ENCODE results near the gene CHPT1.

The CHPT1 gene

GRCh38 chr12:101747697-101748096 is 50.3 kb downstream of the CHPT1 start:
- Mint-ChIP-seq H3K4me1 (peaks cover 7% of the 10 kb centered on the region), H3K36me3 (ENCODE audit: low read depth) (peaks cover 21% of the 10 kb centered on the region), H3K27me3 (ENCODE audit: low read depth, poor library complexity) (no peaks in the 10 kb centered on the region), H3K9me3 (no peaks in the 10 kb centered on the region), H3K27ac (no peak overlapping the region), H3K4me3 (no peak overlapping the region)
- TF ChIP-seq CTCF (IDR thresholded peaks at IDR 0.05): no peak
- DNase-seq: no peak

- H3K4me3 Mint-ChIP-seq: no peak overlapping the region
- peaks cover 12% of the 10 kb centered on the region for H3K36me3 Mint-ChIP-seq (ENCODE audit: low read depth)
- H3K9me3 Mint-ChIP-seq: no peaks in the 10 kb centered on the region
- no peak overlapping the region for H3K27ac Mint-ChIP-seq
- H3K4me1 Mint-ChIP-seq: no peaks in the 10 kb centered on the region
- TF ChIP-seq CTCF (IDR thresholded peaks at IDR 0.05): no peak
- no peaks in the 10 kb centered on the region for H3K27me3 Mint-ChIP-seq (ENCODE audit: low read depth, poor library complexity)
- no peak for DNase-seq
Measured at GRCh38 chr12:101748907-101749306, 51.5 kb downstream of the CHPT1 start.

GRCh38 chr12:101749657-101750056 is 52.2 kb downstream of the CHPT1 start:
- no peak for TF ChIP-seq CTCF (IDR thresholded peaks at IDR 0.05)
- no peak for DNase-seq
- Mint-ChIP-seq H3K27me3 (ENCODE audit: low read depth, poor library complexity) (no peaks in the 10 kb centered on the region), H3K4me1 (no peaks in the 10 kb centered on the region), H3K4me3 (no peak overlapping the region), H3K27ac (no peak overlapping the region), H3K9me3 (no peaks in the 10 kb centered on the region), H3K36me3 (ENCODE audit: low read depth) (peaks cover 5% of the 10 kb centered on the region)

- H3K27ac Mint-ChIP-seq: peak overlapping the region; percentile 68
- peaks cover 3% of the 10 kb centered on the region for H3K36me3 Mint-ChIP-seq (ENCODE audit: low read depth)
- H3K9me3 Mint-ChIP-seq: no peaks in the 10 kb centered on the region
- no peak for DNase-seq
- no peak overlapping the region for H3K4me3 Mint-ChIP-seq
- peaks cover 5% of the 10 kb centered on the region for H3K4me1 Mint-ChIP-seq
- TF ChIP-seq CTCF (IDR thresholded peaks at IDR 0.05): no peak
- no peaks in the 10 kb centered on the region for H3K27me3 Mint-ChIP-seq (ENCODE audit: low read depth, poor library complexity)
Measured at GRCh38 chr12:101750152-101750551, 52.7 kb downstream of the CHPT1 start.

GRCh38 chr12:101759396-101760047 is 62.1 kb downstream of the CHPT1 start:
- peak; percentile 69 for TF ChIP-seq CTCF (IDR thresholded peaks at IDR 0.05)
- Mint-ChIP-seq H3K27ac (no peak overlapping the region), H3K4me3 (no peak overlapping the region), H3K4me1 (peaks cover 11% of the 10 kb centered on the region), H3K9me3 (no peaks in the 10 kb centered on the region), H3K36me3 (ENCODE audit: low read depth) (peaks cover 4% of the 10 kb centered on the region), H3K27me3 (ENCODE audit: low read depth, poor library complexity) (no peaks in the 10 kb centered on the region)
- DNase-seq: no peak

GRCh38 chr12:101761350-101761749 is 63.9 kb downstream of the CHPT1 start:
- Mint-ChIP-seq H3K4me3 (no peak overlapping the region), H3K27me3 (ENCODE audit: low read depth, poor library complexity) (no peaks in the 10 kb centered on the region), H3K36me3 (ENCODE audit: low read depth) (peaks cover 4% of the 10 kb centered on the region), H3K9me3 (no peaks in the 10 kb centered on the region), H3K27ac (no peak overlapping the region), H3K4me1 (no peaks in the 10 kb centered on the region)
- DNase-seq: no peak
- TF ChIP-seq CTCF (IDR thresholded peaks at IDR 0.05): no peak
